Spinal cord (tissue), 10 donors: Measurements from ENCODE around the gene SDF4. TPM values are rescaled to one million over a fixed set of nuclear protein-coding genes. Genes with fewer than 3 reads are reported as not detected.

Source experiments
- DNase-seq, 6 donors: peaks; one replicate each; pipeline versions ENCODE4 v3.0.0 to v3.0.0-alpha.2; 2013 to 2015; ENCODE audit warnings: low spot score in 6 of 6, low read depth in 4 of 6
- H3K27ac ChIP-seq: one replicate; pipeline ENCODE4 v1.5.1; 2013; ENCODE audit warnings: low read depth, low read length, control low read depth
- H3K27me3 ChIP-seq: one replicate; pipeline ENCODE4 v1.6.1; 2013; ENCODE audit warnings: low read length; ENCODE audit not compliant: control insufficient read depth, insufficient read depth
- H3K36me3 ChIP-seq: one replicate; pipeline ENCODE4 v1.6.1; 2013; ENCODE audit warnings: low read length; ENCODE audit not compliant: control insufficient read depth, insufficient read depth
- H3K4me1 ChIP-seq: one replicate; pipeline ENCODE4 v1.6.1; 2013; ENCODE audit warnings: low read length; ENCODE audit not compliant: control insufficient read depth, insufficient read depth
- H3K4me3 ChIP-seq: one replicate; pipeline ENCODE4 v1.5.1; 2013; ENCODE audit warnings: low read depth, low read length, control low read depth
- H3K9me3 ChIP-seq: one replicate; pipeline ENCODE4 v1.6.1; 2013; ENCODE audit warnings: low read length; ENCODE audit not compliant: control insufficient read depth, insufficient read depth
- WGBS: methylation state at CpG from one replicate; pipeline ENCODE4 v1.1.5; 2013; ENCODE audit warnings: missing lambda C conversion rate; ENCODE audit not compliant: insufficient coverage; 5-methylcytosine and 5-hydroxymethylcytosine counted together
- polyA plus RNA-seq, 2 donors: library from polyadenylated mRNA; unstranded; fragments of 120-200 nt; gene quantifications; one replicate each; pipeline ENCODE4 v1.2.1, GENCODE V29; 2013; ENCODE audit not compliant: insufficient read length in 2 of 2
- total RNA-seq, 2 donors: library from RNA; depleted of rRNA in 1 of 2; stranded (reverse); fragments of 120-200 nt in 1 of 2; fragments of >200 nt in 1 of 2; gene quantifications; one replicate each; pipeline versions ENCODE4 v1.2.3 to v1.2.4, GENCODE V29; 2013 to 2014
- donor health status: healthy.

SDF4 gene
- total and polyA plus RNA-seq, 4 donors: 31.0 to 160 (median 106) TPM

- Histone ChIP-seq H3K4me3 (no peak overlapping the region), H3K27me3 (no peaks in the 10 kb centered on the region), H3K27ac (no peak overlapping the region), H3K9me3 (no peaks in the 10 kb centered on the region), H3K4me1 (peaks cover 7% of the 10 kb centered on the region), H3K36me3 (peaks cover 93% of the 10 kb centered on the region)
- no peak for DNase-seq
- 97% methylated on average over 17 of the region's 17 CpGs for WGBS
These were observed 30.3 kb upstream of the SDF4 start for GRCh38 chr1:1262071-1262470.

DNA sequence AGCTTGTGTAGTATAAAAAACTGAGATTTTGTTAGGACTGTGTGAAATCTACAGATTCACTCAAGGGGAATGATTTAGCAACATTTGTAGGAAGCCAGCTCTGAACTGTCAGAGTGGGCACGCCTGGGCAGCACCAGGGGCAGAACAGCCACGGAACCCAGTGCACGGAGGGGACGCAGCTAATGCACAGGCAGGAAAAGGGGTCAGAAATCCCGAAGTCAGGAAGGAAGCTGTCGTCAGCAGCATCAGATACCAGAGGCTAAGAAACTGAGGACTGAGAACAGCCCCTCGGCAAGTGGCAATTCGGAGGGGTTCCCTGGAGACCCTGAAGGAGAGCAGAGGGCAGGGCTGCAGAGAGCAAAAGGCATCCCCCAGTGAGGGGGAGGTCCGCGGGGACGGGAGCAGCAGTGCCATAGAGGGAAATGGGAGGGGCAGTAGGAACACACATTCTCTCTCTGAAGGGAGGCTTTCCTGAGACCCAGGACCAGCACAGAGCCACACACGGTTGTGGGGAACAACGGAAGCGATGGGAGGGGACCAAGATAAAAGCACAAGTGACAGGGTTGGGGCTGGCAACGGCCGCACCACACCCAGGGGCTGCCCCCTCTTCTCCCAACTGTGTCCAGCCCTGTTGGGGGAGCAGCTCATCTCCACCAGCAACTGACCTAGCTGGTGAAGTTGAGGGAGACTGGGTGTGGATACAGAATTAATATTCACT is 29.2 kb upstream of the SDF4 start:
- Histone ChIP-seq H3K4me1 (peaks cover 7% of the 10 kb centered on the region), H3K36me3 (peaks cover 96% of the 10 kb centered on the region), H3K27ac (no peak overlapping the region), H3K27me3 (no peaks in the 10 kb centered on the region), H3K9me3 (no peaks in the 10 kb centered on the region), H3K4me3 (no peak overlapping the region)
- no peak for DNase-seq
- WGBS: 87% methylated on average over 14 of the region's 16 CpGs

GRCh38 chr1:1259951-1260600 is 28.3 kb upstream of the SDF4 start:
- no peak for DNase-seq
- H3K36me3 ChIP-seq: peaks cover 95% of the 10 kb centered on the region
- H3K27ac ChIP-seq: no peak overlapping the region
- no peaks in the 10 kb centered on the region for H3K9me3 ChIP-seq
- H3K4me1 ChIP-seq: peaks cover 7% of the 10 kb centered on the region
- no peaks in the 10 kb centered on the region for H3K27me3 ChIP-seq
- WGBS: 88% methylated on average over 23 of the region's 26 CpGs
- no peak overlapping the region for H3K4me3 ChIP-seq

GRCh38 chr1:1259540-1259939 is 27.7 kb upstream of the SDF4 start:
- peaks cover 97% of the 10 kb centered on the region for H3K36me3 ChIP-seq
- 93% methylated on average over 10 of the region's 18 CpGs for WGBS

GRCh38 chr1:1259119-1259488 is 27.3 kb upstream of the SDF4 start:
- Histone ChIP-seq H3K36me3 (peaks cover 97% of the 10 kb centered on the region), H3K4me1 (peaks cover 7% of the 10 kb centered on the region)
- 98% methylated on average over 22 of the region's 22 CpGs for WGBS

More at GRCh38 chr1:1259540-1259939, 27.7 kb upstream of the SDF4 start:
- Histone ChIP-seq H3K9me3 (no peaks in the 10 kb centered on the region), H3K27me3 (no peaks in the 10 kb centered on the region), H3K4me3 (no peak overlapping the region), H3K4me1 (peaks cover 7% of the 10 kb centered on the region), H3K27ac (no peak overlapping the region)
- no peak for DNase-seq

GRCh38 chr1:1256956-1257871 is 25.4 kb upstream of the SDF4 start:
- H3K4me1 ChIP-seq: peaks cover 7% of the 10 kb centered on the region
- peaks cover 98% of the 10 kb centered on the region for H3K36me3 ChIP-seq
- no peaks in the 10 kb centered on the region for H3K9me3 ChIP-seq
- 92% methylated on average over 23 of the region's 31 CpGs for WGBS
- no peak for DNase-seq
- no peaks in the 10 kb centered on the region for H3K27me3 ChIP-seq
- no peak overlapping the region for H3K27ac ChIP-seq
- no peak overlapping the region for H3K4me3 ChIP-seq

More at GRCh38 chr1:1259119-1259488, 27.3 kb upstream of the SDF4 start:
- Histone ChIP-seq H3K27ac (no peak overlapping the region), H3K9me3 (no peaks in the 10 kb centered on the region), H3K4me3 (no peak overlapping the region), H3K27me3 (no peaks in the 10 kb centered on the region)
- no peak for DNase-seq

DNA sequence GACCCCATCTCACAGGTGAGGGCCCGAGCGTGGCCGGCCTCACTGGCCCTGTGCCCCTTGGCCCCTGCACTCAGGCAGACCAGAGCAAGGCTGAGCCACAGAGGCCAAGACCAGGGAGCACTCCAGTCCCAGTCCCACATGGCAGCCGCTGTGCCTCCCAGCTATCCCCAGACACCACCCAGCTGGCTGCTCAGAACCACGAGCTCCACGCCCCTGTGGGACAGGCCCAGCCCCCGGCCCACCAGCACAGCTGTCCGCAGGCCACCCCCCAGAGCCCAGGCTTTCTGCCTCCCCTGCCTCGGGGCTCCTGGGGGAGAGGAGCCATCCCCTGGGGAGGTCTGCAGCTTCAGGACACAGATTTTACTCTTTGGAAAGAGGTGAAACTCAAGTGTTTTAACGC is 23.8 kb upstream of the SDF4 start:
- Histone ChIP-seq H3K4me3 (no peak overlapping the region), H3K27ac (no peak overlapping the region), H3K27me3 (no peaks in the 10 kb centered on the region), H3K36me3 (peaks cover 90% of the 10 kb centered on the region), H3K4me1 (no peaks in the 10 kb centered on the region), H3K9me3 (no peaks in the 10 kb centered on the region)
- 94% methylated on average over 7 of the region's 10 CpGs for WGBS
- DNase-seq: no peak

- Histone ChIP-seq H3K27ac (no peak overlapping the region), H3K4me1 (no peaks in the 10 kb centered on the region), H3K4me3 (no peak overlapping the region), H3K9me3 (no peaks in the 10 kb centered on the region), H3K36me3 (peaks cover 86% of the 10 kb centered on the region), H3K27me3 (no peaks in the 10 kb centered on the region)
- no peak for DNase-seq
- 92% methylated on average over 26 of the region's 26 CpGs for WGBS
These were observed 23.3 kb upstream of the SDF4 start for GRCh38 chr1:1255078-1255477.

GRCh38 chr1:1254667-1254998 is 22.8 kb upstream of the SDF4 start:
- Histone ChIP-seq H3K27me3 (no peaks in the 10 kb centered on the region), H3K4me3 (no peak overlapping the region), H3K36me3 (peaks cover 81% of the 10 kb centered on the region), H3K9me3 (no peaks in the 10 kb centered on the region), H3K4me1 (no peaks in the 10 kb centered on the region), H3K27ac (no peak overlapping the region)
- DNase-seq: no peak
- 87% methylated on average over 19 of the region's 21 CpGs for WGBS
